ENCODE data around the gene CREB3L2. TPM values are rescaled to one million over a fixed set of nuclear protein-coding genes. Genes with fewer than 3 reads are reported as not detected.

The CREB3L2 gene
- total and polyA plus RNA-seq, 2 of the 8 experiments (the other 6 are each of a cell fraction or from before 2014, with no cell fraction given): 14.4 to 48.3 TPM

GRCh38 chr7:137946011-137946410 is 55.9 kb downstream of the CREB3L2 start:
- Histone ChIP-seq H4K8ac (ENCODE audit: extremely low read depth, insufficient read depth, low read length) (no peak overlapping the region), H4K5ac (ENCODE audit: insufficient read length, low read depth, low read length) (no peak overlapping the region), H3K4me3 (ENCODE audit: extremely low read depth in 1 of 4, insufficient read depth in 2 of 4, low read depth in 3 of 4, low read length in 4 of 4) (no peak overlapping the region), H3K27me3 (replicated peaks in 1 of 4; ENCODE audit: control insufficient read depth in 3 of 4, extremely low read depth in 1 of 4, insufficient read depth in 3 of 4, low read length in 3 of 4) (no peaks in the 10 kb centered on the region), H3K56ac (replicated peaks; ENCODE audit: insufficient read length, low read depth, low read length) (no peak overlapping the region), H3K9me3 (ENCODE audit: insufficient read depth in 2 of 2, low read depth in 1 of 2, low read length in 1 of 2) (no peaks in the 10 kb centered on the region), H3K4me1 (replicated peaks in 1 of 4; ENCODE audit: control insufficient read depth in 3 of 4, insufficient read depth in 4 of 4, low read length in 3 of 4) (peaks cover 0 to 9% (median 3%) of the 10 kb centered on the region in 4 experiments; a peak in 4 of 7 replicates), H3K27ac (ENCODE audit: low read depth, low read length) (no peak overlapping the region), H2AFZ (ENCODE audit: low read length) (no peak overlapping the region), H4K20me1 (replicated peaks in 1 of 2; ENCODE audit: control insufficient read depth in 1 of 2, insufficient read depth in 2 of 2, low read length in 2 of 2) (peaks cover 0 to 2% of the 10 kb centered on the region in 2 experiments), H4K91ac (replicated peaks; ENCODE audit: insufficient read length, low read length) (no peak overlapping the region), H2BK120ac (replicated peaks; ENCODE audit: low read depth, low read length) (no peak overlapping the region), H3K79me1 (ENCODE audit: low read depth, low read length) (peaks cover 4% of the 10 kb centered on the region), H2BK20ac (ENCODE audit: low read length) (no peak overlapping the region), H3K23me2 (ENCODE audit: low read depth, low read length) (no peaks in the 10 kb centered on the region), H3K36me3 (ENCODE audit: control insufficient read depth in 2 of 4, insufficient read depth in 4 of 4, low read length in 3 of 4) (no peaks in the 10 kb centered on the region; a peak in 1 of 8 replicates), H2BK15ac (ENCODE audit: low read length) (no peak overlapping the region), H3K4ac (replicated peaks; ENCODE audit: insufficient read length, low read depth, low read length) (no peak overlapping the region), H3K18ac (ENCODE audit: extremely low read depth, low read length) (no peak overlapping the region), H3K4me2 (ENCODE audit: insufficient read depth in 1 of 2, low read depth in 2 of 2, low read length in 2 of 2) (no peak overlapping the region), H2BK12ac (ENCODE audit: low read depth, low read length) (no peak overlapping the region), H3K79me2 (ENCODE audit: control insufficient read depth in 1 of 2, insufficient read depth in 2 of 2, low read length in 2 of 2) (peaks cover 0 to 46% of the 10 kb centered on the region in 2 experiments; a peak in 3 of 4 replicates), H3K23ac (ENCODE audit: insufficient read length) (no peak overlapping the region), H2BK5ac (ENCODE audit: low read depth, low read length) (no peak overlapping the region), H2AK5ac (ENCODE audit: low read depth, low read length) (no peak overlapping the region), H3K14ac (ENCODE audit: insufficient read length) (no peak overlapping the region), H3K9ac (replicated peaks in 1 of 4; ENCODE audit: extremely low read depth in 1 of 4, low read depth in 3 of 4, low read length in 3 of 4) (no peak overlapping the region)
- FAIRE-seq: no peak
- WGBS, 2 experiments (ENCODE audit: extremely low coverage in 1 of 2, insufficient coverage in 1 of 2, insufficient read length in 1 of 2, insufficient replicate concordance in 2 of 2, low coverage in 1 of 2, low lambda C conversion rate in 2 of 2, missing lambda C conversion rate in 1 of 2): 83% methylated on average over 3 of the region's 3 CpGs; no CpG with 5 or more reads in 1 of the 2 experiments
- ChIA-PET CTCF (ENCODE audit: partially characterized antibody) (no interaction called here), POLR2A (ENCODE audit: partially characterized antibody) (no interaction called here)
- DNase-seq (ENCODE audit: low read depth in 1 of 2, low spot score in 2 of 2): no peak
- TF ChIP-seq SAP30 (IDR thresholded peaks at IDR 0.05; ENCODE audit: insufficient read depth, insufficient replicate concordance, low read length) (no peak), CBX8 (IDR thresholded peaks at IDR 0.05; ENCODE audit: borderline replicate concordance, low read depth, low read length) (no peak), SRF (IDR thresholded peaks at IDR 0.05; ENCODE audit: low read depth, low read length) (no peak), TBP (IDR thresholded peaks at IDR 0.05; ENCODE audit: low read depth, low read length) (no peak), MAFK (IDR thresholded peaks at IDR 0.05; ENCODE audit: low read depth, low read length) (no peak), GABPA (IDR thresholded peaks at IDR 0.05; ENCODE audit: borderline replicate concordance, insufficient read depth, low read length) (no peak), BACH1 (IDR thresholded peaks at IDR 0.05; ENCODE audit: low read length) (no peak), JUN (IDR thresholded peaks at IDR 0.05; ENCODE audit: low read depth, low read length) (no peak), EZH2 (IDR thresholded peaks at IDR 0.05; ENCODE audit: low read depth, low read length, severe bottlenecking) (no peak), FOSL1 (IDR thresholded peaks at IDR 0.05; ENCODE audit: insufficient read depth, low read depth, low read length) (no peak), BRCA1 (IDR thresholded peaks at IDR 0.05; ENCODE audit: low read depth, low read length) (no peak), NRF1 (IDR thresholded peaks at IDR 0.05; ENCODE audit: low read depth, low read length) (no peak), CREB1 (IDR thresholded peaks at IDR 0.05) (no peak)
- TF ChIP-seq, protein P1, sequence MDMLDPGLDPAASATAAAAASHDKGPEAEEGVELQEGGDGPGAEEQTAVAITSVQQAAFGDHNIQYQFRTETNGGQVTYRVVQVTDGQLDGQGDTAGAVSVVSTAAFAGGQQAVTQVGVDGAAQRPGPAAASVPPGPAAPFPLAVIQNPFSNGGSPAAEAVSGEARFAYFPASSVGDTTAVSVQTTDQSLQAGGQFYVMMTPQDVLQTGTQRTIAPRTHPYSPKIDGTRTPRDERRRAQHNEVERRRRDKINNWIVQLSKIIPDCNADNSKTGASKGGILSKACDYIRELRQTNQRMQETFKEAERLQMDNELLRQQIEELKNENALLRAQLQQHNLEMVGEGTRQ (IDR thresholded peaks at IDR 0.05; ENCODE audit: low read length): no peak
